ENCODE measurements around the gene SLC4A1. TPM values are rescaled to one million over a fixed set of nuclear protein-coding genes. Genes with fewer than 3 reads are reported as not detected.

The SLC4A1 gene
- total and polyA plus RNA-seq, 2 of the 13 experiments (the other 11 are each of a cell fraction or from before 2014, with no cell fraction given) = not detected

DNA sequence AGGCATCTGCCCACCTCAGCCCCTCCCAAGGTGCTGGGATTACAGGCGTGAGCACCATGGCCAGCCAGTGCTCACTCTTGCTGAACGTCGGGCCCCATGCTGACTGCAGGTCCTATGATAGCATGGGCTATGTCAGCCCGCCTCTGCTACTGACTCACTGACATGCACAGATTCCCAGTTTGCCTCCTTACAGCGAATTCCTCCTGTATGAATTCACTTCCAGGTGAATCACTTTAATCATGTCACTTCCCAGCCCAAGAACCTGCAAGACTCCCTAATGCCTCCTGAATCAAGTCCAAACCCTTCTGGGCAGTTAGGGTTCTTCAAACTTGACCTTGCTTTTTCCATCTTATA lies 32.4 kb downstream of the SLC4A1 start (continued):
- TF ChIP-seq, protein P1, sequence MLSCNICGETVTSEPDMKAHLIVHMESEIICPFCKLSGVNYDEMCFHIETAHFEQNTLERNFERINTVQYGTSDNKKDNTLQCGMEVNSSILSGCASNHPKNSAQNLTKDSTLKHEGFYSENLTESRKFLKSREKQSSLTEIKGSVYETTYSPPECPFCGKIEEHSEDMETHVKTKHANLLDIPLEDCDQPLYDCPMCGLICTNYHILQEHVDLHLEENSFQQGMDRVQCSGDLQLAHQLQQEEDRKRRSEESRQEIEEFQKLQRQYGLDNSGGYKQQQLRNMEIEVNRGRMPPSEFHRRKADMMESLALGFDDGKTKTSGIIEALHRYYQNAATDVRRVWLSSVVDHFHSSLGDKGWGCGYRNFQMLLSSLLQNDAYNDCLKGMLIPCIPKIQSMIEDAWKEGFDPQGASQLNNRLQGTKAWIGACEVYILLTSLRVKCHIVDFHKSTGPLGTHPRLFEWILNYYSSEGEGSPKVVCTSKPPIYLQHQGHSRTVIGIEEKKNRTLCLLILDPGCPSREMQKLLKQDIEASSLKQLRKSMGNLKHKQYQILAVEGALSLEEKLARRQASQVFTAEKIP (CRISPR knock-in tag; IDR thresholded peaks at IDR 0.05; ENCODE audit: borderline replicate concordance) = no peak

GRCh38 chr17:44233582-44233981 lies 34.4 kb downstream of the SLC4A1 start:
- Histone ChIP-seq H3K9ac (ENCODE audit: insufficient read depth, low read depth, low read length) (no peak overlapping the region), H2AFZ (ENCODE audit: low read length) (no peak overlapping the region), H4K20me1 (ENCODE audit: insufficient read depth, low read length) (no peaks in the 10 kb centered on the region), H3K27ac (ENCODE audit: extremely low read length, insufficient read depth, low read length) (no peak overlapping the region), H3K4me1 (ENCODE audit: insufficient read depth, low read length) (no peaks in the 10 kb centered on the region), H3K4me3 (replicated peaks in 1 of 3; ENCODE audit: insufficient read depth in 1 of 3, low read depth in 2 of 3, low read length in 3 of 3) (no peak overlapping the region), H3K9me3 (ENCODE audit: low read length) (no peaks in the 10 kb centered on the region), H3K79me2 (ENCODE audit: insufficient read depth, low read length) (no peaks in the 10 kb centered on the region), H3K27me3 (ENCODE audit: control insufficient read depth in 1 of 2, insufficient read depth in 2 of 2, low read length in 2 of 2) (peaks cover 0 to 28% of the 10 kb centered on the region in 2 experiments; a peak in 3 of 5 replicates), H3K36me3 (replicated peaks in 1 of 2; ENCODE audit: control insufficient read depth in 1 of 2, insufficient read depth in 2 of 2, low read length in 2 of 2) (no peaks in the 10 kb centered on the region), H3K4me2 (ENCODE audit: low read depth, low read length) (no peak overlapping the region)
- CTCF ChIA-PET (ENCODE audit: low intra/inter-chr PET ratio, low total read pairs) = no interaction called here
- in situ Hi-C loops (cut with HindIII; ENCODE audit: extremely low pct_ligation_motif_present, low pct_unique_long_range_greater_than_20kb) = no loop called here
- no TSS peak for BruUV-seq (replicated peaks)
- 50% methylated on average over 5 of the region's 5 CpGs for WGBS (ENCODE audit: low lambda C conversion rate)
- no peak for ATAC-seq
- intact Hi-C loops (cut with micrococcal nuclease; ENCODE audit: unreplicated experiment) = no loop called here
- POLR2A ChIA-PET = no interaction called here
- FAIRE-seq = no peak
- DNase-seq (ENCODE audit: low spot score) = no peak
- no peak for TF ChIP-seq HMG20A (CRISPR knock-in tag; IDR thresholded peaks at IDR 0.05; ENCODE audit: borderline replicate concordance)
- TF ChIP-seq ASH2L (IDR thresholded peaks at IDR 0.05; ENCODE audit: insufficient read length, low read depth, low read length) = no peak
- TF ChIP-seq ZNF251 (CRISPR knock-in tag; IDR thresholded peaks at IDR 0.05) = no peak
- TF ChIP-seq, protein P2, sequence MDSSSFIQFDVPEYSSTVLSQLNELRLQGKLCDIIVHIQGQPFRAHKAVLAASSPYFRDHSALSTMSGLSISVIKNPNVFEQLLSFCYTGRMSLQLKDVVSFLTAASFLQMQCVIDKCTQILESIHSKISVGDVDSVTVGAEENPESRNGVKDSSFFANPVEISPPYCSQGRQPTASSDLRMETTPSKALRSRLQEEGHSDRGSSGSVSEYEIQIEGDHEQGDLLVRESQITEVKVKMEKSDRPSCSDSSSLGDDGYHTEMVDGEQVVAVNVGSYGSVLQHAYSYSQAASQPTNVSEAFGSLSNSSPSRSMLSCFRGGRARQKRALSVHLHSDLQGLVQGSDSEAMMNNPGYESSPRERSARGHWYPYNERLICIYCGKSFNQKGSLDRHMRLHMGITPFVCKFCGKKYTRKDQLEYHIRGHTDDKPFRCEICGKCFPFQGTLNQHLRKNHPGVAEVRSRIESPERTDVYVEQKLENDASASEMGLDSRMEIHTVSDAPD (CRISPR knock-in tag; IDR thresholded peaks at IDR 0.05) = no peak
- TF ChIP-seq PHF8 (CRISPR knock-in tag; IDR thresholded peaks at IDR 0.05) = no peak
- TF ChIP-seq ETV6 (CRISPR knock-in tag; conservative IDR thresholded peaks at IDR 0.05) = no peak
- no peak for TF ChIP-seq BCL6 (CRISPR knock-in tag; IDR thresholded peaks at IDR 0.05)
- no peak for TF ChIP-seq PAWR (CRISPR knock-in tag; IDR thresholded peaks at IDR 0.05; ENCODE audit: borderline replicate concordance)
- no peak for TF ChIP-seq FOXM1 (CRISPR knock-in tag; IDR thresholded peaks at IDR 0.05)
- TF ChIP-seq, protein P3, sequence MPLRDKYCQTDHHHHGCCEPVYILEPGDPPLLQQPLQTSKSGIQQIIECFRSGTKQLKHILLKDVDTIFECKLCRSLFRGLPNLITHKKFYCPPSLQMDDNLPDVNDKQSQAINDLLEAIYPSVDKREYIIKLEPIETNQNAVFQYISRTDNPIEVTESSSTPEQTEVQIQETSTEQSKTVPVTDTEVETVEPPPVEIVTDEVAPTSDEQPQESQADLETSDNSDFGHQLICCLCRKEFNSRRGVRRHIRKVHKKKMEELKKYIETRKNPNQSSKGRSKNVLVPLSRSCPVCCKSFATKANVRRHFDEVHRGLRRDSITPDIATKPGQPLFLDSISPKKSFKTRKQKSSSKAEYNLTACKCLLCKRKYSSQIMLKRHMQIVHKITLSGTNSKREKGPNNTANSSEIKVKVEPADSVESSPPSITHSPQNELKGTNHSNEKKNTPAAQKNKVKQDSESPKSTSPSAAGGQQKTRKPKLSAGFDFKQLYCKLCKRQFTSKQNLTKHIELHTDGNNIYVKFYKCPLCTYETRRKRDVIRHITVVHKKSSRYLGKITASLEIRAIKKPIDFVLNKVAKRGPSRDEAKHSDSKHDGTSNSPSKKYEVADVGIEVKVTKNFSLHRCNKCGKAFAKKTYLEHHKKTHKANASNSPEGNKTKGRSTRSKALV (CRISPR knock-in tag; IDR thresholded peaks at IDR 0.05) = no peak
- TF ChIP-seq ZNF350 (CRISPR knock-in tag; IDR thresholded peaks at IDR 0.05; ENCODE audit: borderline replicate concordance, low read depth) = no peak
- TF ChIP-seq, protein P4, sequence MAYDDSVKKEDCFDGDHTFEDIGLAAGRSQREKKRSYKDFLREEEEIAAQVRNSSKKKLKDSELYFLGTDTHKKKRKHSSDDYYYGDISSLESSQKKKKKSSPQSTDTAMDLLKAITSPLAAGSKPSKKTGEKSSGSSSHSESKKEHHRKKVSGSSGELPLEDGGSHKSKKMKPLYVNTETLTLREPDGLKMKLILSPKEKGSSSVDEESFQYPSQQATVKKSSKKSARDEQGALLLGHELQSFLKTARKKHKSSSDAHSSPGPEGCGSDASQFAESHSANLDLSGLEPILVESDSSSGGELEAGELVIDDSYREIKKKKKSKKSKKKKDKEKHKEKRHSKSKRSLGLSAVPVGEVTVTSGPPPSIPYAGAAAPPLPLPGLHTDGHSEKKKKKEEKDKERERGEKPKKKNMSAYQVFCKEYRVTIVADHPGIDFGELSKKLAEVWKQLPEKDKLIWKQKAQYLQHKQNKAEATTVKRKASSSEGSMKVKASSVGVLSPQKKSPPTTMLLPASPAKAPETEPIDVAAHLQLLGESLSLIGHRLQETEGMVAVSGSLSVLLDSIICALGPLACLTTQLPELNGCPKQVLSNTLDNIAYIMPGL (CRISPR knock-in tag; IDR thresholded peaks at IDR 0.05; ENCODE audit: borderline replicate concordance in 1 of 2, low read depth in 1 of 2) = no peak
- TF ChIP-seq, protein P5, sequence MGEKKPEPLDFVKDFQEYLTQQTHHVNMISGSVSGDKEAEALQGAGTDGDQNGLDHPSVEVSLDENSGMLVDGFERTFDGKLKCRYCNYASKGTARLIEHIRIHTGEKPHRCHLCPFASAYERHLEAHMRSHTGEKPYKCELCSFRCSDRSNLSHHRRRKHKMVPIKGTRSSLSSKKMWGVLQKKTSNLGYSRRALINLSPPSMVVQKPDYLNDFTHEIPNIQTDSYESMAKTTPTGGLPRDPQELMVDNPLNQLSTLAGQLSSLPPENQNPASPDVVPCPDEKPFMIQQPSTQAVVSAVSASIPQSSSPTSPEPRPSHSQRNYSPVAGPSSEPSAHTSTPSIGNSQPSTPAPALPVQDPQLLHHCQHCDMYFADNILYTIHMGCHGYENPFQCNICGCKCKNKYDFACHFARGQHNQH (CRISPR knock-in tag; IDR thresholded peaks at IDR 0.05) = no peak
- TF ChIP-seq THAP11 (CRISPR knock-in tag; IDR thresholded peaks at IDR 0.05) = no peak
- TF ChIP-seq SMARCE1 (IDR thresholded peaks at IDR 0.05; ENCODE audit: borderline replicate concordance) = no peak
- TF ChIP-seq ZKSCAN1 (IDR thresholded peaks at IDR 0.05; ENCODE audit: low read length) = no peak
